ENCODE measurements around the gene SNAI3. TPM values are rescaled to one million over a fixed set of nuclear protein-coding genes. Genes with fewer than 3 reads are reported as not detected.

SNAI3 gene
- total and polyA plus RNA-seq, 2 of the 8 experiments (the other 6 are each of a cell fraction or from before 2014, with no cell fraction given): 8.5 to 13.3 TPM

GRCh38 chr16:88736088-88736487 lies 49.8 kb upstream of the SNAI3 start:
- H3K4me2 ChIP-seq (ENCODE audit: insufficient read depth in 1 of 2, low read depth in 2 of 2, low read length in 2 of 2): no peak overlapping the region
- no peaks in the 10 kb centered on the region for H3K79me1 ChIP-seq (ENCODE audit: low read depth, low read length)
- H3K4ac ChIP-seq (replicated peaks; ENCODE audit: insufficient read length, low read depth, low read length): no peak overlapping the region
- no peaks in the 10 kb centered on the region for H3K27me3 ChIP-seq (replicated peaks in 1 of 4; ENCODE audit: control insufficient read depth in 3 of 4, extremely low read depth in 1 of 4, insufficient read depth in 3 of 4, low read length in 3 of 4)
- H3K36me3 ChIP-seq (ENCODE audit: control insufficient read depth in 2 of 4, insufficient read depth in 4 of 4, low read length in 3 of 4): peaks cover 0 to 18% (median under 1%) of the 10 kb centered on the region in 4 experiments; a peak in 2 of 8 replicates
- H3K9me3 ChIP-seq (ENCODE audit: insufficient read depth in 2 of 2, low read depth in 1 of 2, low read length in 1 of 2): no peaks in the 10 kb centered on the region
- H4K20me1 ChIP-seq (replicated peaks in 1 of 2; ENCODE audit: control insufficient read depth in 1 of 2, insufficient read depth in 2 of 2, low read length in 2 of 2): peaks cover 0 to 10% of the 10 kb centered on the region in 2 experiments
- DNase-seq (ENCODE audit: low read depth in 1 of 2, low spot score in 2 of 2) (no peak), FAIRE-seq (no peak)
- H4K8ac ChIP-seq (ENCODE audit: extremely low read depth, insufficient read depth, low read length): no peak overlapping the region
- H2BK120ac ChIP-seq (replicated peaks; ENCODE audit: low read depth, low read length): no peak overlapping the region
- no peak overlapping the region for H3K18ac ChIP-seq (ENCODE audit: extremely low read depth, low read length)
- peaks cover 0 to 5% (median 0%) of the 10 kb centered on the region in 4 experiments; a peak in 1 of 7 replicates for H3K4me1 ChIP-seq (replicated peaks in 1 of 4; ENCODE audit: control insufficient read depth in 3 of 4, insufficient read depth in 4 of 4, low read length in 3 of 4)
- WGBS, 2 experiments (ENCODE audit: extremely low coverage in 1 of 2, insufficient coverage in 1 of 2, insufficient read length in 1 of 2, insufficient replicate concordance in 2 of 2, low coverage in 1 of 2, low lambda C conversion rate in 2 of 2, missing lambda C conversion rate in 1 of 2): 94% methylated on average over 19 of the region's 21 CpGs; no CpG with 5 or more reads in 1 of the 2 experiments
- no peak overlapping the region for H4K5ac ChIP-seq (ENCODE audit: insufficient read length, low read depth, low read length)
- no peak overlapping the region for H3K14ac ChIP-seq (ENCODE audit: insufficient read length)
- POLR2A ChIA-PET (ENCODE audit: partially characterized antibody): interaction anchor here (0.9 to 3.1 kb wide), 3 partner anchors 11 to 74 kb away, joined by 3 to 14 read pairs (median 3); no protein-coding TSS in a partner anchor
- H2BK20ac ChIP-seq (ENCODE audit: low read length): no peak overlapping the region
- H3K27ac ChIP-seq (ENCODE audit: low read depth, low read length): no peak overlapping the region
- H3K56ac ChIP-seq (replicated peaks; ENCODE audit: insufficient read length, low read depth, low read length): no peak overlapping the region
- H3K79me2 ChIP-seq (ENCODE audit: control insufficient read depth in 1 of 2, insufficient read depth in 2 of 2, low read length in 2 of 2): no peaks in the 10 kb centered on the region
- no peaks in the 10 kb centered on the region for H3K23me2 ChIP-seq (ENCODE audit: low read depth, low read length)
- H3K23ac ChIP-seq (ENCODE audit: insufficient read length): no peak overlapping the region
- H3K4me3 ChIP-seq (ENCODE audit: extremely low read depth in 1 of 4, insufficient read depth in 2 of 4, low read depth in 3 of 4, low read length in 4 of 4): no peak overlapping the region
- H2BK5ac ChIP-seq (ENCODE audit: low read depth, low read length): no peak overlapping the region
- no peak overlapping the region for H4K91ac ChIP-seq (replicated peaks; ENCODE audit: insufficient read length, low read length)
- no peak overlapping the region for H2AK5ac ChIP-seq (ENCODE audit: low read depth, low read length)
- CTCF ChIA-PET (ENCODE audit: partially characterized antibody): interaction anchor here (0.8 to 10.0 kb wide), 17 partner anchors 13 to 438 kb away, joined by 3 to 251 read pairs (median 6); partner anchors contain the start of gene PIEZO1
- H2BK12ac ChIP-seq (ENCODE audit: low read depth, low read length): no peak overlapping the region
- TF ChIP-seq TBP (IDR thresholded peaks at IDR 0.05; ENCODE audit: low read depth, low read length) (no peak), TCF12 (IDR thresholded peaks at IDR 0.05; ENCODE audit: low read depth, low read length) (no peak), NANOG (IDR thresholded peaks at IDR 0.05; ENCODE audit: insufficient read depth, low read depth, low read length, poor library complexity, severe bottlenecking) (no peak), SP4 (IDR thresholded peaks at IDR 0.05; ENCODE audit: low read length) (no peak), CHD2 (IDR thresholded peaks at IDR 0.05; ENCODE audit: low read length) (no peak), SIN3A (conservative IDR thresholded peaks at IDR 0.05 in 1 of 2, IDR thresholded peaks at IDR 0.05 in 1 of 2; ENCODE audit: low read depth in 1 of 2, low read length in 2 of 2) (no peak)
- no peak overlapping the region for H2AFZ ChIP-seq (ENCODE audit: low read length)
- H3K9ac ChIP-seq (replicated peaks in 1 of 4; ENCODE audit: extremely low read depth in 1 of 4, low read depth in 3 of 4, low read length in 3 of 4): no peak overlapping the region
- H2BK15ac ChIP-seq (ENCODE audit: low read length): no peak overlapping the region

All from H1 (cell line).